ENCODE results near the gene TSN.

DNA sequence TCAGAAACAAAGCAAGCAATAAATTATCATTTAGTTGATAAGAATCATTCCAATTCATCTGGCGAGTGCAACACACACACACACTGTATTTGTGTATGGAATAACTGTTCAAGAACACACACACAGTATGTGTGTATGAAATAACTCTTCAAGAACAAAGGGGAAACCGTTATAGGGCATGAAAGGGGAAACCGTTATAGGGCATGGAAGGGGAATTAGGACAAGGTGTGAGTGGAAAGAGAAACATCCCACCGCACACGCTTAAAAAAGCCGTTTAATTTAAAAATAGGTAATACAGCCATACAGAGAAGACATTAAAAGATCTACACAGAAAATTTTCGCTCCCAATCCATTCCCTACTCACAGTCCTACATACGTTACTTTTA, 607 bp upstream of the TSN start:
- no peak for TF ChIP-seq CTCF (conservative IDR thresholded peaks at IDR 0.05)
- TF ChIP-seq EZH2 (IDR thresholded peaks at IDR 0.05; ENCODE audit: low read depth) = no peak

All from PC-9 (cell line).